ENCODE data around the gene INHBE. TPM values are rescaled to one million over a fixed set of nuclear protein-coding genes. Genes with fewer than 3 reads are reported as not detected.
"Not testable (repeated sequence)": the region's sequence is repeated elsewhere in the genome, so short reads cannot be mapped to it uniquely, and the experiment has no call there.

INHBE gene, protein sequence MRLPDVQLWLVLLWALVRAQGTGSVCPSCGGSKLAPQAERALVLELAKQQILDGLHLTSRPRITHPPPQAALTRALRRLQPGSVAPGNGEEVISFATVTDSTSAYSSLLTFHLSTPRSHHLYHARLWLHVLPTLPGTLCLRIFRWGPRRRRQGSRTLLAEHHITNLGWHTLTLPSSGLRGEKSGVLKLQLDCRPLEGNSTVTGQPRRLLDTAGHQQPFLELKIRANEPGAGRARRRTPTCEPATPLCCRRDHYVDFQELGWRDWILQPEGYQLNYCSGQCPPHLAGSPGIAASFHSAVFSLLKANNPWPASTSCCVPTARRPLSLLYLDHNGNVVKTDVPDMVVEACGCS
- total RNA-seq = 0.26 and 1.3 TPM in 2 replicates

DNA sequence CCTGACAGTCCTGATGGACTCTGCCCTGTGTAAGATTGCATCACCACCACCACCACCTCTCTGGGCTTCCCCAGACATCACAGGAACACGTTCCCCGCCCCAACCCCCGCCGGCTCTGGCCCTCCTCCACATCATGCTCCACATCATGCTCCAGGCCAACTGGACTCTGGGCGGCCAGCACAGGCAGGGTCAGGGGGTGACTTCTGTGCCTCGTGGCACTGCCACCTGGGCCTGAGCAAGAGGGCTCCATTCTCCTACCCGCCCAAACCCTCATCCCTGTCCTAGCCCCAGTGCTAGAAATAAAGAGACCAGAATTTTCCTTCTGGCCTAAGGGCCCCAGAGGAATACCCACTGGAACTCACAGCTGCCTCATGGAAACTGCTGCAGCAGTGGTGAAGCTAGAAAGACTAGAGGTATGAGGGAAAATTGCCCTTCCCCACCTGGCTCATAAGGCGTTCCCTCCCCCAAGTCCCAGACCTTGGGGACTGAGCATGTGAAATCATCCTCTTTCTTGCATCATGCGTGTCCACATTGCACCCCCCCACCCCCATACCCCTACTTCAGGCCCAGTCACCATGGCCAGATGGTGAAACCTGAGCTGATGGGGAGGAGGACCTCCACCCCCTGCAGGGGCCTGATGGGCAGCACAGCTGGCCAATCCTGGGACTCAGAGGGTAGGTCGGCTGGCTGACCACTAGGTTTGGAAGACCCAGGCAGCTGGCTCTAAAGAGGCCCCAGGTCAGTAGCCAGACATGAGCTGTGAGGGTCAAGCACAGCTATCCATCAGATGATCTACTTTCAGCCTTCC, at the start of gene INHBE:
TSS of gene INHBE (plus strand) at position 742 of the 808 bp plus-strand sequence. CDS start 230 bp downstream, outside the sequence.
- DNase-seq (ENCODE audit: low read depth) = no peak
- H3K4me3 ChIP-seq (ENCODE audit: low read depth, low read length) = no peak within 1 kb of the TSS

DNA sequence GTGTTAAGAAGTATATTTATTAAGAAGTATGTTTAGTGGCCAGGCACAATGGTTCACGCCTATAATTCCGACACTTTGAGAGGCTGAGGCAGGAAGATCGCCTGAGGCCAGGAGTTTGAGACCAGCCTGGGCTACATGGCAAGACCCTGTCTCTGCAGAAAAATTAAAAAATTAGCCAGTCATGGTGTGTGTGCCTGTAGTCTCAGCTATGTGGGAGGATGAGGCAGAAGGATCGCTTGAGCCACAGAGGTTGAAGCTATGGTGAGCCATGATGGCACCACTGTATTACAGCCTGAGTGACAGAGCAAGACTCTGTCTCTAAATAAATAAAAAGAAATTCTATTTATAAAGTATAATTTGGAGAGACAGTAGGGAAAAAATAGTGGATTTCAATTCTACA, 44.6 kb upstream of the INHBE start:
- FAIRE-seq (no peak), DNase-seq (ENCODE audit: low read depth) (no peak)
- no peak overlapping the region for H3K4me3 ChIP-seq (ENCODE audit: low read depth, low read length)
- H3K36me3 ChIP-seq (ENCODE audit: control insufficient read depth, insufficient read depth, low read length) = no peaks in the 10 kb centered on the region
- TF ChIP-seq, protein P1, sequence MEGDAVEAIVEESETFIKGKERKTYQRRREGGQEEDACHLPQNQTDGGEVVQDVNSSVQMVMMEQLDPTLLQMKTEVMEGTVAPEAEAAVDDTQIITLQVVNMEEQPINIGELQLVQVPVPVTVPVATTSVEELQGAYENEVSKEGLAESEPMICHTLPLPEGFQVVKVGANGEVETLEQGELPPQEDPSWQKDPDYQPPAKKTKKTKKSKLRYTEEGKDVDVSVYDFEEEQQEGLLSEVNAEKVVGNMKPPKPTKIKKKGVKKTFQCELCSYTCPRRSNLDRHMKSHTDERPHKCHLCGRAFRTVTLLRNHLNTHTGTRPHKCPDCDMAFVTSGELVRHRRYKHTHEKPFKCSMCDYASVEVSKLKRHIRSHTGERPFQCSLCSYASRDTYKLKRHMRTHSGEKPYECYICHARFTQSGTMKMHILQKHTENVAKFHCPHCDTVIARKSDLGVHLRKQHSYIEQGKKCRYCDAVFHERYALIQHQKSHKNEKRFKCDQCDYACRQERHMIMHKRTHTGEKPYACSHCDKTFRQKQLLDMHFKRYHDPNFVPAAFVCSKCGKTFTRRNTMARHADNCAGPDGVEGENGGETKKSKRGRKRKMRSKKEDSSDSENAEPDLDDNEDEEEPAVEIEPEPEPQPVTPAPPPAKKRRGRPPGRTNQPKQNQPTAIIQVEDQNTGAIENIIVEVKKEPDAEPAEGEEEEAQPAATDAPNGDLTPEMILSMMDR (IDR thresholded peaks at IDR 0.05; ENCODE audit: insufficient read depth, low read length, severe bottlenecking) = no peak
- H3K27me3 ChIP-seq (ENCODE audit: control insufficient read depth, insufficient read depth, low read length) = no peaks in the 10 kb centered on the region

More for the DNA sequence above, at the start of gene INHBE:
- TF ChIP-seq, protein P1 (IDR thresholded peaks at IDR 0.05; ENCODE audit: insufficient read depth, low read length, severe bottlenecking) = no peak
- no peak for FAIRE-seq
- H3K27me3 ChIP-seq (ENCODE audit: control insufficient read depth, insufficient read depth, low read length) = no peaks in the 10 kb centered on the region
- H3K36me3 ChIP-seq (ENCODE audit: control insufficient read depth, insufficient read depth, low read length) = no peaks in the 10 kb centered on the region

DNA sequence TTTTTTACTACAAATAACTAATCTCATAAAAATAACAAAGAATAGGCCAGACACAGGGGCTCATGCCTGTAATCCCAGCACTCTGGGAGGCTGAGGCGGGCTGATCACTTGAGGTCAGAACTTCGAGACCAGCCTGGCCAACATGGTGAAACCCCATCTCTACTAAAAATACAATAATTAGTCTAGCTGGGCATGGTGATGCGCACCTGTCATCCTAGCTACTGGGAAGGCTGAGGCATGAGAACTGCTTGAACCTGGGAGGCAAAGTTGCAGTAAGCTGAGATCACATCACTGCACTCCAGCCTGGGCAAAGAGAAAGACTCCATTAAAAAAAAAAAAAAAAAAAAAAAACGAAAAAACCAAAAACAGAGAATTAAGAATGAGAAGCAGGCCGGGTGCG, 40.9 kb upstream of the INHBE start:
- FAIRE-seq; DNase-seq (ENCODE audit: low read depth); H3K27me3 ChIP-seq (ENCODE audit: control insufficient read depth, insufficient read depth, low read length); H3K36me3 ChIP-seq (ENCODE audit: control insufficient read depth, insufficient read depth, low read length); H3K4me3 ChIP-seq (ENCODE audit: low read depth, low read length): not testable (repeated sequence)

DNA sequence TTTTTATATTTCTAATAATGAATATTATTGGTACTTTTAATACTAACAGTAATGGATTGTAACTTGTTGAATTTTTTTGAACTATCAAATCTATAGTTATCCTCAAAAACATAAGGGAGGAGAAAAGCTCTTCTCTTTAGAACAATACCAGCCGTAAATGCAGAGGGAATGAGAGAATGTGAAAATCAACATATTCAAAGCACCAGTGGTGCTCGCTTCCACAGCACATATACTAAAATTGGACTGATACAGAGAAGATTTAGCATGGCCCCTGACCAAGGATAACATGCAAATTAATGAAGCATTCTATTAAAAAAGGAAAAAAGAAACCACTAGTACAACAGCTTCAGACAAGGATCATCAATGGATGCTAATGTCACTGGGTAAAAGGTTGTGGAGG, 40.0 kb upstream of the INHBE start:
- FAIRE-seq = no peak
- no peak for DNase-seq (ENCODE audit: low read depth)
- Histone ChIP-seq H3K36me3 (ENCODE audit: control insufficient read depth, insufficient read depth, low read length) (no peaks in the 10 kb centered on the region), H3K4me3 (ENCODE audit: low read depth, low read length) (no peak overlapping the region), H3K27me3 (ENCODE audit: control insufficient read depth, insufficient read depth, low read length) (no peaks in the 10 kb centered on the region)
- TF ChIP-seq, protein P1 (IDR thresholded peaks at IDR 0.05; ENCODE audit: insufficient read depth, low read length, severe bottlenecking) = no peak

DNA sequence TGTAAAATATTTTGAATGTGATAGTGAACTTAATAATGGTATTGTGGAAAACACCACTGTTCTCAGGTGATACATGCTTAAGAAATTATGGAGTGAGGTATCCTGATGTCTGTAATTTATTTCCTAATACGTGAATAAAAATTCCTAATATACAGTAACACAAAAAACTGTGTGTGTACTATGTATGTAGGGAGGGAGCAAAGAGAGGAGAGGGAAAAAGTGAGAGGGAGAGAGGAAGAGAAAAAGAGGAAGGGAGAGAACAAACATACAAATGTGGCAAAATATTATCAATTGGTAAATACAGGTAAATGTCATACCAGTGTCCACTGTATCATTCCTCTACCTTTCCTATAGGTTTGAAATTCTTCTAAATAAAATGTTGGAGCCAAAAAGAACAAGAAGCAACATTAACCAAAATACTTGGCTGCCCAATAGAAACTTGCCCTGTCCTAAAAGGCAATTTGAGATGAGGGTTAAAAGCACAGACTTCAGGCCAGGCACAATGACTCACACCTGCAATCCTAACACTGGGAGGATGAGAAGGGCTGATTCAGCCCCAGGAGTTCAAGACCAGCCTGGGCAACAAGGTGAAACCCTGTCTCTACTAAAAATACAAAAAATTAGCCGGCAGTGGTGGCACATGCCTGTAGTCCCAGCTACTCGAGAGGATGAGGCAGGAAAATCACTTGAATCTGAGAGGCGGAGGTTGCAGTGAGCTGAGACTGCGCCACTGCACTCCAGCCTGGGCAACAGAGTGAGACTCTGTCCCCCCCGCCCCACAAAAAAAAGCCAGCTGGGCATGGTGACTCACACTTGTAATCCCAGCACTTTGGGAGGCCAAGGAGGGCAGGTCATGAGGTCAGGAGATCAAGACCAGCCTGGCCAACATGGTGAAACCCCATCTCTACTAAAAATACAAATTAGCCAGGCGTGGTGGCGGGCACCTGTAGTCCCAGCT, 38.8 kb upstream of the INHBE start:
- no peaks in the 10 kb centered on the region for H3K36me3 ChIP-seq (ENCODE audit: control insufficient read depth, insufficient read depth, low read length)
- TF ChIP-seq, protein P1 (IDR thresholded peaks at IDR 0.05; ENCODE audit: insufficient read depth, low read length, severe bottlenecking) = no peak
- DNase-seq (ENCODE audit: low read depth) = peak; percentile 38
- no peaks in the 10 kb centered on the region for H3K27me3 ChIP-seq (ENCODE audit: control insufficient read depth, insufficient read depth, low read length)
- no peak for FAIRE-seq
- no peak overlapping the region for H3K4me3 ChIP-seq (ENCODE audit: low read depth, low read length)

Data from bronchial epithelial cell (primary cell).